ENCODE measurements around the gene ZGPAT.
"Not testable (repeated sequence)": the region's sequence is repeated elsewhere in the genome, so short reads cannot be mapped to it uniquely, and the experiment has no call there.

Gene ZGPAT

DNA sequence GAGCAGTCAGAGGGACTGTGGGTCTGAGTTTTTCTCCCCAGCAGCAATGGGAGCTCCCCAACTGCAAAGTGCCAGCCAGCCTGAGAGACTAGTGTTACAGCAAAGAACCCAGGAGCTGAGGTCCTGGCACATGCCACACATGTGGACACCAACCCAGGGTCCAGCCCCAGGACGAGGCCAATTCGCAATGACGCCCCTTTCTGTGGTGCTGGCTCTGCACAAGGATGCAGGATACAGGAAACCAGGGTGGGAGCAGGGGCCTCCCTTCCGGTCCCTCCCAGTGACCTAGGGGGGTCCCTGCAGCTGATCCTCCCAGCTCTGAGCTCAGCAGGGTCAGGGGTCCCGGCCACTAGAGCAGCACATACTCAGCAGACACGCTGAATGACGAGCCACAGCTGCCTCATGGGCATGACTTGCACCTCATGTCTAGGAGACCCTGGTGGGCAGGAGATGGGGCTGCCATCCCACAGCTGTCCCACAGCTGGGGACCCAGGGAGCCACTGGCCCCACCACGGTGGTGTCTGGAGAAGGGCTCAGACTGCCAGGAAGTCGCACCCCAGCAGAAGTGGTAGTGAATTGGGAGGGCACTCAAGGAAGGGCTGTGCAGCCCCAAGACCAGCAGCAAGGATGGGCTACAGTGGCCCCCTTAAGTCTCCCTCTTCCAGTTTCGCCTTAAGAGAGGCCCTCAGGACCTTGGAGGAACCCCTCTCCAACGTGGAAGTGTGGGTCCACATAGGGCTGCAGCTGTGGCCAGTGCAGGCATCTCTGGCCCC lies 3.7 kb upstream of the ZGPAT start:
- no peak for DNase-seq

DNA sequence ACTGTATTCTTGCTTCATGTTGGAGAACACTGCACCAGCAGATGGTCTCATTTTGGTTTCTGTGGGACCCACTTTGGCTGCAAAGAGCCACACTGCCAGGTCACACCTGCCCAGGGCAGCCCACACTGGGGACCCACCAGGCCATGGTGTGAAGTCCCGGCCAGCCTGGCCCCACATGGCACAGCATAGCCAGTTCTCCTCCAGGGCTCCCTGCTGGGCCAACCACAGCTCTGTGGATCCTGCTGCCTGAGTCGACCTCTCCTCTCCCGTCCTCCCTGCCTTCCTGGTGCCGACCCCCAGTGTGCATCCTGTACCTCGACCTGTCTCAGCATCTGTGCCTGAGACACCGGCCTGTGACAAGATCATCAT lies 3.1 kb upstream of the ZGPAT start:
- no peak for DNase-seq

DNA sequence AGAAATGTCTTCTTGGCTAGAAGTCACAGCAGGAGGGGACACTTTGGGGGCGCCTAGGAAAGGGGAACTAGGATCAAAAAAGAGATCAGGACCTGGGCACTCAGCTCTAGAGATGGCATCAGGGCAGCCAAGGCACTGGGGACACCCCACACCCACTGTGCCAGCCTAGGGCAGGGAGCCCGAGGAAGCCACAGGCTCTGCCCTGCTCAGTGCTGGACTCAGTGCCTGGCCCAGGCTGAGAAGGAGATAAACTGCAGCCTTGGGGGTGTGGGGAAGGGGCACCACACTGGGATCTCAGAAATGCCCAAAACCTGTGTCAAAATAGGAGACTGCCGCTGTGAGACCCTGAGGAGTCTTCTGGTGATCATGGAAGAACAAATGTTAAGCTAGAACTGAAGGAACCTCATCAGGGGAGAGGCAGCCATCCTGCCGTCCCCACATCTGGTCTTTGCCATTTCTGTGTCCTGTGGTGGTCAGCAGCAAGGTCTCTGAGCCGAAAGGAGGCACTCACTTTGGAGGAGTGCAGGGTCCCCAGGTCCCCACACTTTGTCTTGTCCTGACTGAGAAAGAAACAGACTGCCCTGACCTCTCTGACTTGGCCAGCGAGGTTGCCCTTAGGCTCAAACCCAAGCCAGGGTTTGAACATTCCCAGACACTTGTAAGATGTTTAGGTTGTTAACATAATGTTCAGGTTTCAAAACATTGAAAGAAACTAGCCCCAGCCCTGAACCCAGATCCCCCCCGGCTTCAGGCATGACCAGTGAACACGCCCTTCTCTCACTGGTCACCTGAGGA lies 2.4 kb upstream of the ZGPAT start:
- no peak for DNase-seq

DNA sequence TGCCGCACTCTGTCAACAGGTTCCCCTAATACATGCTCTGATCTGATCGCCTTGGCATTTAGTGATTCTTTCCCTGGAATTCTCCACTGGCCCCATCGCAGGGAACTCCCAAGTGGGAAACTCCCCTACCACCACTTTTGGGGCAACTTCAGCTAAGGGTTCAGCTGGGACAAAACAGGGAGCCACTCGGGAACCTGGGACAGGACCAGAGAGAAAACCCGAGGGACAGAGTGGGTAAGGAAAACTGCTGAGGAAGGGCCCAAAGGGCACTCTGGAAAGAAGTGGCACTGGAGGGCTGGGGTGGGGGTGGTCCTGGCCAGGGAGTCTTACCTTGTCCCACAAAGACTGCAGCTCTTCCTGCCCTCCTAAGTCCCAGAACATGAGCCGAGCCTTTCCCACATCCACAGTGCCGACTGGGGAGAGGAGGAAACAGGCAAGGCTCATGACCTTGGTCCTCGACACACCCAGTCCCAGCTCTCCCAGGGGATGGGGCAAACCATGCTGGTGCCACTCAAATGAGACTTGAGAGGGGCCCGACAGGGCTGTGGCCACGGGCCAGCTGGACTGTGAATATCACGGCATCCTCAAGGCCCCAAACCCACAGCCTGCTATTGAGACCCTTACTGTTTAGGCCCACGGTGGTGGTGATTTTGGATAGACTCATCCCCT lies 1.7 kb upstream of the ZGPAT start:
- DNase-seq: no peak

DNA sequence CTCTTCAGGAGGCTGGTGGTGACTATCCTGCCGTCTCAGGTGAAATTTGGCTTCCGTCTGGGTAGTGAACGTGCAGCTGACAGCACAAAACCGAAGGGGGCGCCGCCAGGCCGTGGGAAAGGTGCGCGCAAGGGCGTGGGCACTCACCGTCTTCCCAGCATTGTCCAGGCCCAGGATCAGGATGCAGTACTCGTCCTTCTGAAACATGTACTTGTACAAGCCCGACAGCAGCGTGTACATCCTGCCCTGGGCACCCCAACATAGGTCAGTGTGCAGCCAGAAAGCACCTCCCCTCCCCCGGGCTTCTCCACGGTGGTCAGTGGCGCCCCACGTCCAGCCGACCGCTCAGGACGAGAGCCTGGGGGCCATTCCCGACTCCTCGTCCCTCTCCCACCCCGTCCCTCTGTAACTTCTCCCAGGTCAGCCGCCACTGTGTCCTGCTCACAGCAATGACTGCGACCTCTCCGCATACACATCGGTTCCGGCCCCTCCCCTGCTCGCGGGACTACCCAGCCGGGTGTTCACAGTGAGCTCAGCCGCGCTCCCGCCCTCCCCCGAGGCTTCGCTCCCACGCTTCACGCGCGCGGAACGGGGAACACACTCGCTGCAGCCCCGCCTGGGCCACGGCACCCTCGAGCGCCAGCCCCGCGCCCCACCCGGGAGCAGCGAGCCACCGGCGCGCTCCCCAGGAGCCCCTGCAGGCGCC lies 834 bp upstream of the ZGPAT start:
- no peak for DNase-seq

DNA sequence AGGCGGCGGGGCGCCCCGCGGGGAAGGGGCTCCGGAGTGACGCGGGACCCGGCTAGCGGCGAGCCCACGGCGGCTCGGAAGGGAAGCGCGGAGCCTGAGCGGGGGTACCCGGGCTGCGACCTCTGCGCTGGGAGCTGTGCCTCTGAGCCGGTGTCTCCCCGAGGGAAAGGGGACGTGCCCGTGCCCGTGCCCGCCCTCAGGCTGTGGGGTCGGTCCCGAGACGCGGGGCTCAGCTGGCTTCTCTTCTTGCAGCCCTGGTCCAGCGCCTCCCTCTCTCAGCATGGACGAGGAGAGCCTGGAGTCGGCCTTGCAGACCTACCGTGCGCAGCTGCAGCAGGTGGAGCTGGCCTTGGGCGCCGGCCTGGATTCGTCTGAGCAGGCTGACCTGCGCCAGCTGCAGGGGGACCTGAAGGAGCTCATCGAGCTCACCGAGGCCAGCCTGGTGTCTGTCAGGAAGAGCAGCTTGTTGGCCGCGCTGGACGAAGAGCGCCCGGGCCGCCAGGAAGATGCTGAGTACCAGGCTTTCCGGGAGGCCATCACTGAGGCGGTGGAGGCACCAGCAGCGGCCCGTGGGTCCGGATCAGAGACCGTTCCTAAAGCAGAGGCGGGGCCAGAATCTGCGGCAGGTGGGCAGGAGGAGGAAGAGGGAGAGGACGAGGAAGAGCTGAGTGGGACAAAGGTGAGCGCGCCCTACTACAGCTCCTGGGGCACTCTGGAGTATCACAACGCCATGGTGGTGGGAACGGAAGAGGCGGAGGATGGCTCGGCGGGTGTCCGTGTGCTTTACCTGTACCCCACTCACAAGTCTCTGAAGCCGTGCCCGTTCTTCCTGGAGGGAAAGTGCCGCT lies 686 bp downstream of the ZGPAT start:
- peak; percentile 30 for DNase-seq

DNA sequence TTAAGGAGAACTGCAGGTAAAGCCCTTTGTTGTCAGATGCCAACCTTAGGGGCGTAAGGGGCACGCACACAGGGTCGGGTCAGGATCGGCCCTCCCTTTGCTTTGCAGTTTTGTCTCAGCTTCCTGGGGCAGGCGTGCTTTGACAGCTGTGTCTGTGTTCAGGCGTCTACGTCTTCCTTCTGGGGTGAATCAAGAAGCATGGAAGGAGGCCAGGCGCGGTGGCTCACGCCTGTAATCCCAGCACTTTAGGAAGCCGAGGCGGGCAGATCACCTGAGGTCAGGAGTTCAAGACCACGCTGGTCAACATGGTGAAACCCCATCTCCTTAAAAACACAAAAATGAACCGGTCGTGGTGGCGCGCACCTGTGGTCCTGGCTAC lies 1.3 kb downstream of the ZGPAT start:
- no peak for DNase-seq

DNA sequence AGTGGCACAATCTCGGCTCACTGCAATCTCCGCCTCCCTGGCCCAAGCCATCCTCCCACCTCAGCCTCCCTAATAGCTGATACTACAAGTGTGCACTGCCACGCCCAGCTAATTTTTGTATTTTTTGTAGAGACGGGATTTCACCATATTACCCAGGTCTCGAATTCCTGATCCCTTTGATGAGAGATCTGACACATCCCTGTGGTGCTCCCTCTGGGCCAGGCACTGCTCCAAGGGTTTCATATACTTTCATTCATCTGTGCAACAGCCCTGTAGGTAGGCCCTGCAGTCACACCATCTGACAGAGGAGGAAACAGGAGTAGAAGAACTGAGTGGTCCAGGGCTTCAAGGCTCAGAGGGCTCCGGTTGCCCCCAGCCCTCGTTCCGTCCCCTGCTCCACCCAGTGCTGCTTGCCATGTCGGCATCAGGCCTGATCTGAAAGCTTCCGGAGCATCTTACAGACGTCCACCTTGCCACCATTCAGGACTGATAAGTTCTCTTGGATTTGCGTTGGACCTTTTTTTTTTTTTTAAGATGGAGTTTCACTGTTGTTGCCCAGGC lies 3.3 kb downstream of the ZGPAT start:
- no peak for DNase-seq

DNA sequence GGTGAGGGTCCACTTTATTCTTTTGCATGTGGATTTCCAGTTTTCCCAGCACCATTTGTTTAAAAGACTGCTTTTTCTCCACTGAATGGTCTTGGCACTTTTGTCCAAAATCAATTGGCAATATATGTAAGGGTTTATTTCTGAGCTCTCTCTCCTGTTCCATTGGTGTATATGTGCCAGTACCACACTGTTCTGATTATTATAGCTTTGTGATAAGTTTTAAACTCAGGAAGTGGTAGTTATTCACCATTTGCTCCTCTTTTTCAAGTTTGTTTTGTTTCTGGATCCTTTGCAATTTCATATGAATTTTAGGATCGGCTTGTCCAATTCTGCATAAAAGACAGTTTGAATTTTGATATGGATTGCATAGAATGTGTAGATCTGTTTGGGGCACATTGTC lies 4.4 kb downstream of the ZGPAT start:
- DNase-seq: no peak

DNA sequence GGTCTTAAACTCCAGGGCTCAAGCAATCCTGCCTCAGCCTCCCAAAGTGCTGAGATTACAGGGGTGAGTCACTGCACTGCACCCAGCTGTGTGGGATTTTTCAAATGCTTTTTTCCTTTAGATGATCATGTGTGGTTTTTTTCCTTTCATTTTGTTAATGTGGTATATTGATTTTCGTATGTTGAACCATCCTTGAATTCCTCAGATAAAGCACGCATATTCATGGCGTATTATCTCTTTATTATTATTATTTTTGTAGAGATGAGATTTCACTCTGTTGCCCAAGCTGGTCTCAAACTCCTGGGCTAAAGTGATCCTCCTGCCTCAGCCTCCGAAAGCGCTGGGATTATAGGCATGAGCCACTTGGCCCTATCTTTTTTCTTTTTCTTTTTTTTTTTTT lies 7.0 kb downstream of the ZGPAT start:
- DNase-seq: no peak

DNA sequence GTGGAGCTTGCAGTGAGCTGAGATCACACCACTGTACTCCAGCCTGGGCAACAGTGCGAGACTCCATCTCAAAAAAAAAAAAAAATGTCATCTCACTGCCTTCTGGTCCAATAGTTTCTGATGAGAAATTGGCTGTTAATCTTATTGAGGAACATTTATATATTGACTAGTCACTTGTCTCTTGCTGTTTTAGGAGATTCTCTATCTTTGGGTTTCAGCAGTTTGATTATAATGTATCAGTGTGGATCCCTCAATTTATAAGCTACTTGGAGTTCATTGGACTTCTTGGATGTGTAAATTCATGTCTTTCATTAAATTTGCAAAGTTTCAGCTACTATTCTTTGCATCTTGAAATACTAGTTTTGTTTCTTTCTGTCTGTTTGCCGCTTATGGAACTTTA lies 11.2 kb downstream of the ZGPAT start:
- no peak for DNase-seq

DNA sequence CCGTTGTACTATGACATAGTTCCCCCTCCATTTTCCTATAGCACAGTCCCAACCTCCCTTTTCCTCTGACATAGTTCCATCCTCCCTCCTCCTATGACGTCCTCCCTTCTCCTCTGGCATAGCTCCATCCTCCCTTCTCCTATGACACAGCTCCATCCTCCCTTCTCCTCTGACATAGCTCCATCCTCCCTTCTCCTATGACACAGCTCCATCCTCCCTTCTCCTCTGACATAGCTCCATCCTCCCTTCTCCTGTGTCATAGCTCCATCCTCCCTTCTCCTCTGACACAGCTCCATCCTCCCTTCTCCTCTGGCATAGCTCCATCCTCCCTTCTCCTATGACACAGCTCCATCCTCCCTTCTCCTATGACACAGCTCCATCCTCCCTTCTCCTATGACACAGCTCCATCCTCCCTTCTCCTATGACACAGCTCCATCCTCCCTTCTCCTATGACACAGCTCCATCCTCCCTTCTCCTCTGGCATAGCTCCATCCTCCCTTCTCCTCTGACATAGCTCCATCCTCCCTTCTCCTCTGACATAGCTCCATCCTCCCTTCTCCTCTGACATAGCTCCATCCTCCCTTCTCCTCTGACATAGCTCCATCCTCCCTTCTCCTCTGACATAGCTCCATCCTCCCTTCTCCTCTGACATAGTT lies 15.3 kb downstream of the ZGPAT start:
- not testable (repeated sequence) for DNase-seq

DNA sequence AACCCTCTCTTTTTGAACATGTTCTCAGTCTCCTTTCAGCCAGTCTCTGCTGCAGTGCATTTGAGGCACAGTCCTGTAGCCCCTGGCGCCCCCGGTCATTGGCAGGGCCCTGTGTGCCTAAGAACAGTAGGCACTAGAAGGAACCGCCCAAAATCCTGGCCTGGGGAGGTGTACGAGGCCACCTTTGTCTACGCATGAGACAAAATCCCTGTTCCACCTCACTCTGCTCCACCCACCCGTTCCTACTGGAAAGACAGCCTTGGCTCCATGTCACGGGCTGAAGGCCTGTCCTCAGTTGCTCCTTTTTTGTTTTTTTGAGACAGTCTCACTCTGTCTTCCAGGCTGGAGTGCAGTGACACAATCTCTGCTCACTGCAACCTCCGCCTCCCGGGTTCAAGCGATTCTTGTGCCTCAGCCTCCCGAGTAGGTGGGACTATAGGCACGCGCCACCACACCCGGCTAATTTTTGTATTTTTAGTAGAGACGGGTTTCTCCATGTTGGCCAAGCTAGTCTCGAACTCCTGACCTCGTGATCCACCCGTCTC lies 22.4 kb downstream of the ZGPAT start:
- not testable (repeated sequence) for DNase-seq

DNA sequence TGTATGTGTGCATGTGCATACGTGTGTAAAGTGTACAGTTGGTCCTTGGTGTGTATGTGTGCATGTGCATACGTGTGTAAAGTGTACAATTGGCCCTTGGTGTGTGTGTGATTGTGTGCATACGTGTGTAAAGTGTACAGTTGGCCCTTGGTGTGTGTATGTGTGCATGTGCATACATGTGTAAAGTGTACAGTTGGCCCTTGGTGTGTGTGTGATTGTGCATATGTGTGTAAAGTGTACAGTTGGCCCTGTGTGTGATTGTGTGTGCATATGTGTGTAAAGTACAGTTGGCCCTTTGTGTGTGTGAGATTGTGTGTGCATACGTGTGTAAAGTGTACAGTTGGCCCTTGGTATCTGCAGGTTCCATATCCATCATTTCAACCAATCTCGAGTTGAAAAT lies 23.6 kb downstream of the ZGPAT start:
- DNase-seq: no peak

DNA sequence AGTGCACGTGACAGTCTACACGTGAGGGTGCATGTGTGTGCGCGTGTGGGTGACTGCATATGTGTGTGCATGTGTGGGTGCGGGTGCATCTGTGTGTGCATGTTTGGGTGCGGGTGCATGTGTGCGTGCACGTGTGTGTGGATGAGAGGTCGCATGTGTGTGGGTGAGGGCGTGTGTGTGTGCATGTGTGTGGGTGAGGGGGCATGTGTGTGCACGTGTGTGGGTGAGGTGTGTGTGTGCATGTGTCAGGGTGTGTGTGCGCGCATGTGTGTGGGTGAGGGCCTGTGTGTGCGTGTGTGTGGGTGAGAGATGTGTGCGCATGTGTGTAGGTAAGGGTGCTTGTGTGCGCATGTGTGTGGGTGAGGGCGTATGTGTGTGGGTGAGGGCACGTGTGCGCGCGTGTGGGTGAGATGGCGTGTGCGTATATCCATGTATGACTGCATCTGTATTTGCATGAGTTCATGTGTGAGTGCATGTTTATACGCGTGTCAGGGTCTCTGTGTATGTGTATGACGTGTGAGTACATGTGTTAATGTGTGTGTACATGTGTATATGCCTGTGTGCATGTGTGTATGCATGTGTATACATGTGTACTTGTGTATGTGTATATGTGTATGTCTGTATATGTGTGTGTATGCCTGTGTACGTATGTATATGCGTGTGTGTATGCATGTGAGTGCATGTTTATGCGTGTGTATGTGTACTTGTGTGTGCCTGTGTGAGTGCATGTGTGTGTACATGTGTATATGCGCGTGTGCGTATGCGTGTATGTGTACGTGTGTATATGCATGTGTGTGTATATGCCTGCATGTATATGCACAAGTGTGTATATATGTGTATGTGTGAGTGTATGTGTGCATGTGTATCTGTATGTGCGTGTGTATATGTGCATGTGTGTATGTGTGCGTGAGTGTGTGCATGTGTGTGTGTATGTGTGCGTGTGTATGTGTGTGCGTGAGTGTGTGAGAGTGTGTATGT lies 24.6 kb downstream of the ZGPAT start:
- DNase-seq: no peak

DNA sequence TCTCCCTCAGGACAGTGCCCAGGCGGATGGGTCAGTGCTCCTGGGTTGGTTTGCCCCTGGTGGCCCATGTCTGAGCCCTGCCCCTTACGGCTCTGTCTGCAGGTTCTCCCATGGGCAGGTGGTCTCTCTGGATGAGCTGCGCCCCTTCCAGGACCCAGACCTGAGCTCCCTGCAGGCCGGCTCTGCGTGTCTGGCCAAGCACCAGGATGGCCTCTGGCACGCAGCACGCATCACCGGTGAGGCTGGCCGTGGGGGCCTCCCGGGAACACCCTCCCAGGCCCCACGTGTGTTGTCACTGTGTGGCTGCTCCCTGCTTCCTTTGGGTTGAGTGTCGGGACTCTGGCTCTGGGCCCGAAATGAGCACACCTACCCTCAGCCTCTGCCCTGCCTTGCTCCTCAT lies 25.3 kb downstream of the ZGPAT start:
- no peak for DNase-seq

DNA sequence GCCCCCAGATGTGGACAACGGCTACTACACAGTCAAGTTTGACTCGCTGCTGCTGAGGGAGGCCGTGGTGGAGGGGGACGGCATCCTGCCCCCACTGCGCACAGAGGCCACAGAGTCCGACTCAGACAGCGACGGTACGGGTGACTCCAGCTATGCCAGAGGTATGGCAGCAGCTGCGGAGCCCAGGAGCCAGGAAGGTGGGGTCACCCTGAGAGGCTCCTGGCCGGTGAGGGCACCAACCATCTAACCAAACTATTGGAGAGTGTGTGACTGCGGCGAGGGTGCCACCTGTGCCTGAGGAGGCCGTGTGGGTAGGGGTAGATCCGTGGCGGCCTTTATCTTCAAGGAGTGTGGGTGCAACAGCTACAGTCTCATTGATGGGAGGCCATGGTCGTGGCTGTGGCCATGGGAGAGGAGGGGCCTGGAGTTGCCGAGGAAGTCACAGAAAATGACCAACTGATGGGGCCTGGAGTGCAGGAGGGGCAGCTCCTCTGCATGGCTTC lies 25.8 kb downstream of the ZGPAT start:
- no peak for DNase-seq

DNA sequence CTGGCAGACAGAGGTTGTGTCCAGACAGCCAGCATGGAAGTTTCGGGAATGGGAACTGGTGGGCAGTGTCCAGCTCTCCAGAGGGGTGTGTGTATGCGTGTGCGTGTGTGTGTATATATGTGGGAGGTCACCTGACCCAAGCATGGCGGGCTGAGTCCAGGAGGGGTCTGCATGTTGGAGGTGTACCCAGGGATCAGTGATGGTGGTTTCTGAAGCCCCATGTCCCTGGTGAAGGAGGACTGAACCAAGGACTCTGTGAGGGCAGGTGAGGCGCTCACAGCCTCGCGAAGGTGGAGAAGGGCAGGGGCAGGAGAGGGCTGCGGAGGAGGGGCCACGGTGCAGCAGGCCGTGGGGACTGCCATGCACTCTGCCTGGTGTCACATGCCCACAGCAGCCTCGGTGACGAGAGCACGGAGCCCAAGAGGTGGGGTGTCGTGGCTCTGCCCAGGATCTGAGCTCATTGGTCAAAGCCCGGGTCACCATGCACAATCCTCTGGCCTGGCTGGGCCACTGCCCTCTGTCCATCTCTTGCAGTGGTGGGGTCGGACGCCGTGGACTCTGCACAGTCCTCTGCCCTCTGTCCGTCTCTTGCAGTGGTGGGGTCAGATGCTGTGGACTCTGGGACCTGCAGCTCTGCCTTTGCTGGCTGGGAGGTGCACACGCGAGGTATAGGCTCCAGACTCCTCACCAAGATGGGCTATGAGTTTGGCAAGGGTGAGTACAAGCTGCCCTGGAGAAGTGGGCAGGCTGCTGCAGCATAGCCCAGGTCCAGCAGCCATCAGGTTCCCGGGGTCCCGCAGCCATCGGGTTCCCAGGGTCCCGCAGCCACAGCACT lies 26.5 kb downstream of the ZGPAT start:
- no peak for DNase-seq
